ENCODE data around the gene HECTD2.

HECTD2 gene

GRCh38 chr10:91545384-91545783 is 135.2 kb downstream of the HECTD2 start:
- H3K9me3 ChIP-seq (ENCODE audit: insufficient read depth, low read depth, low read length), result no peaks in the 10 kb centered on the region
- H3K27me3 ChIP-seq (ENCODE audit: insufficient read depth, low read length, poor library complexity, severe bottlenecking), result no peaks in the 10 kb centered on the region
- H3K4me2 ChIP-seq (ENCODE audit: low read depth, low read length, poor library complexity, severe bottlenecking), result no peak overlapping the region
- H2AFZ ChIP-seq (ENCODE audit: low read length), result no peak overlapping the region
- no peaks in the 10 kb centered on the region for H3K79me2 ChIP-seq (ENCODE audit: insufficient read depth, low read length)
- H3K4me1 ChIP-seq (ENCODE audit: insufficient read depth, low read length, poor library complexity, severe bottlenecking), result no peaks in the 10 kb centered on the region
- no peak overlapping the region for H3K4me3 ChIP-seq (ENCODE audit: low read length, poor library complexity, severe bottlenecking)
- TF ChIP-seq EZH2phosphoT487 (IDR thresholded peaks at IDR 0.05; ENCODE audit: borderline replicate concordance), result no peak
- no peak for TF ChIP-seq CTCF (conservative IDR thresholded peaks at IDR 0.05; ENCODE audit: low read length)
- no peaks in the 10 kb centered on the region for H3F3A ChIP-seq (ENCODE audit: low read depth)
- H4K20me1 ChIP-seq (ENCODE audit: insufficient read depth, low read length, poor library complexity, severe bottlenecking), result no peaks in the 10 kb centered on the region
- no peaks in the 10 kb centered on the region for H3K36me3 ChIP-seq (ENCODE audit: insufficient read depth, low read length)
- H3K9ac ChIP-seq (ENCODE audit: low read depth, low read length, poor library complexity, severe bottlenecking), result no peak overlapping the region
- no peaks in the 10 kb centered on the region for H3K9me2 ChIP-seq (replicated peaks; ENCODE audit: low read depth, low read length)

- Histone ChIP-seq H3K9me3 (ENCODE audit: insufficient read depth, low read depth, low read length) (no peaks in the 10 kb centered on the region), H3F3A (ENCODE audit: low read depth) (no peaks in the 10 kb centered on the region), H3K9ac (ENCODE audit: low read depth, low read length, poor library complexity, severe bottlenecking) (no peak overlapping the region), H3K4me1 (ENCODE audit: insufficient read depth, low read length, poor library complexity, severe bottlenecking) (no peaks in the 10 kb centered on the region), H3K9me2 (replicated peaks; ENCODE audit: low read depth, low read length) (no peaks in the 10 kb centered on the region), H3K4me3 (ENCODE audit: low read length, poor library complexity, severe bottlenecking) (no peak overlapping the region), H2AFZ (ENCODE audit: low read length) (no peak overlapping the region), H3K36me3 (ENCODE audit: insufficient read depth, low read length) (no peaks in the 10 kb centered on the region), H3K27me3 (ENCODE audit: insufficient read depth, low read length, poor library complexity, severe bottlenecking) (no peaks in the 10 kb centered on the region), H3K79me2 (ENCODE audit: insufficient read depth, low read length) (no peaks in the 10 kb centered on the region), H3K4me2 (ENCODE audit: low read depth, low read length, poor library complexity, severe bottlenecking) (no peak overlapping the region), H4K20me1 (ENCODE audit: insufficient read depth, low read length, poor library complexity, severe bottlenecking) (no peaks in the 10 kb centered on the region)
- no peak for TF ChIP-seq EZH2phosphoT487 (IDR thresholded peaks at IDR 0.05; ENCODE audit: borderline replicate concordance)
- TF ChIP-seq CTCF (conservative IDR thresholded peaks at IDR 0.05; ENCODE audit: low read length), result no peak
These were observed 135.7 kb downstream of the HECTD2 start for GRCh38 chr10:91545838-91546237.

- Histone ChIP-seq H3K4me3 (ENCODE audit: low read length, poor library complexity, severe bottlenecking) (no peak overlapping the region), H4K20me1 (ENCODE audit: insufficient read depth, low read length, poor library complexity, severe bottlenecking) (no peaks in the 10 kb centered on the region), H3K9me3 (ENCODE audit: insufficient read depth, low read depth, low read length) (no peaks in the 10 kb centered on the region), H3K4me1 (ENCODE audit: insufficient read depth, low read length, poor library complexity, severe bottlenecking) (no peaks in the 10 kb centered on the region), H2AFZ (ENCODE audit: low read length) (no peak overlapping the region), H3K9me2 (replicated peaks; ENCODE audit: low read depth, low read length) (no peaks in the 10 kb centered on the region), H3K36me3 (ENCODE audit: insufficient read depth, low read length) (no peaks in the 10 kb centered on the region), H3K79me2 (ENCODE audit: insufficient read depth, low read length) (no peaks in the 10 kb centered on the region), H3K4me2 (ENCODE audit: low read depth, low read length, poor library complexity, severe bottlenecking) (no peak overlapping the region), H3K27me3 (ENCODE audit: insufficient read depth, low read length, poor library complexity, severe bottlenecking) (no peaks in the 10 kb centered on the region), H3K9ac (ENCODE audit: low read depth, low read length, poor library complexity, severe bottlenecking) (no peak overlapping the region), H3F3A (ENCODE audit: low read depth) (no peaks in the 10 kb centered on the region)
- no peak for TF ChIP-seq EZH2phosphoT487 (IDR thresholded peaks at IDR 0.05; ENCODE audit: borderline replicate concordance)
- no peak for TF ChIP-seq CTCF (conservative IDR thresholded peaks at IDR 0.05; ENCODE audit: low read length)
These were observed 139.1 kb downstream of the HECTD2 start for GRCh38 chr10:91549262-91549661.
